H1 (cell line): ENCODE measurements around the gene ANKRD11. TPM values are rescaled to one million over a fixed set of nuclear protein-coding genes. Genes with fewer than 3 reads are reported as not detected.
A peak's percentile ranks its signal among the peaks of the same experiment; 100 is the strongest.

Experiments used
- CTCF ChIA-PET: fragments of 300-600 bp; sonication (Branson Sonifier 250); formaldehyde crosslinking; loops from one replicate; lab custom pipeline; 2021; ENCODE audit not compliant: partially characterized antibody; lab: Charles Lee
- POLR2A ChIA-PET: fragments of 300-600 bp; sonication (Branson Sonifier 250); formaldehyde crosslinking; loops from one replicate; lab custom pipeline; 2021; ENCODE audit warnings: inconsistent platforms; ENCODE audit not compliant: partially characterized antibody; lab: Charles Lee
- DNase-seq, 2 experiments: peaks; one replicate each; pipeline versions ENCODE4 v3.0.0 to v3.0.0-alpha.2; 2010 to 2022; ENCODE audit warnings: low spot score in 2 of 2, low read depth in 1 of 2, mixed read lengths in 1 of 2
- FAIRE-seq: peaks from 2 replicates; lab custom pipeline; 2011; peaks lifted over from hg19 to GRCh38; lab: Jason Lieb, UNC
- H2AFZ ChIP-seq: 2 replicates; pipeline ENCODE4 v1.8.1; 2012; ENCODE audit warnings: low read length, inconsistent platforms
- H2AK5ac ChIP-seq: 2 replicates; pipeline ENCODE4 v1.6.1; 2013; ENCODE audit warnings: low read depth, low read length
- H2BK120ac ChIP-seq: replicated peaks from 2 replicates; pipeline ENCODE3; 2013; ENCODE audit warnings: low read depth, low read length, inconsistent platforms
- H2BK12ac ChIP-seq: 2 replicates; pipeline ENCODE4 v1.6.1; 2013; ENCODE audit warnings: low read depth, low read length
- H2BK15ac ChIP-seq: 2 replicates; pipeline ENCODE4 v1.6.1; 2013; ENCODE audit warnings: low read length
- H2BK20ac ChIP-seq: 2 replicates; pipeline ENCODE4 v1.6.1; 2013; ENCODE audit warnings: low read length
- H2BK5ac ChIP-seq: 2 replicates; pipeline ENCODE4 v1.6.1; 2013; ENCODE audit warnings: low read depth, low read length
- H3K14ac ChIP-seq: 2 replicates; pipeline ENCODE4 v1.6.1; 2013; ENCODE audit warnings: inconsistent platforms; ENCODE audit not compliant: insufficient read length
- H3K18ac ChIP-seq: 2 replicates; pipeline ENCODE4 v1.6.1; 2013; ENCODE audit warnings: low read length; ENCODE audit errors: extremely low read depth
- H3K23ac ChIP-seq: 2 replicates; pipeline ENCODE4 v1.6.1; 2013; ENCODE audit warnings: inconsistent platforms; ENCODE audit not compliant: insufficient read length
- H3K23me2 ChIP-seq: 2 replicates; pipeline ENCODE4 v1.6.1; 2013; ENCODE audit warnings: low read depth, low read length
- H3K27ac ChIP-seq: 2 replicates; pipeline ENCODE4 v1.6.1; 2011; ENCODE audit warnings: low read depth, low read length, inconsistent platforms
- H3K27me3 ChIP-seq, 4 experiments: replicated peaks in 1 of 4; 1 replicate in 1 of 4; 2 replicates in 3 of 4; pipeline versions ENCODE4 v1.6.1 to v1.8.1; 2011 to 2013; ENCODE audit warnings: low read length in 3 of 4, mild to moderate bottlenecking in 3 of 4, inconsistent platforms in 2 of 4, mixed read lengths in 2 of 4, moderate library complexity in 1 of 4; ENCODE audit not compliant: control insufficient read depth in 3 of 4, insufficient read depth in 3 of 4; ENCODE audit errors: extremely low read depth in 1 of 4
- H3K36me3 ChIP-seq, 4 experiments: 2 replicates each; pipeline versions ENCODE4 v1.6.1 to v1.8.1; 2011 to 2013; ENCODE audit warnings: mild to moderate bottlenecking in 4 of 4, low read length in 3 of 4, moderate library complexity in 2 of 4, control low read depth in 1 of 4, inconsistent platforms in 1 of 4; ENCODE audit not compliant: insufficient read depth in 4 of 4, control insufficient read depth in 2 of 4
- H3K4ac ChIP-seq: replicated peaks from 2 replicates; pipeline ENCODE3; 2013; ENCODE audit warnings: low read length, low read depth, mixed read lengths, inconsistent platforms; ENCODE audit not compliant: insufficient read length
- H3K4me1 ChIP-seq, 4 experiments: replicated peaks in 1 of 4; 1 replicate in 1 of 4; 2 replicates in 3 of 4; pipeline versions ENCODE4 v1.6.1 to v1.8.1; 2011 to 2013; ENCODE audit warnings: low read length in 3 of 4, inconsistent platforms in 2 of 4, mixed read lengths in 1 of 4; ENCODE audit not compliant: insufficient read depth in 4 of 4, control insufficient read depth in 3 of 4
- H3K4me2 ChIP-seq, 2 experiments: 2 replicates each; pipeline versions ENCODE4 v1.6.1 to v1.8.1; 2011 to 2013; ENCODE audit warnings: low read depth in 2 of 2, low read length in 2 of 2, control low read depth in 1 of 2, inconsistent platforms in 1 of 2, mild to moderate bottlenecking in 1 of 2; ENCODE audit not compliant: insufficient read depth in 1 of 2
- H3K4me3 ChIP-seq, 4 experiments: fragments of 200-600, 300-600 bp in 1 of 4; sonication (generic), shearing (Covaris generic), sonication (Bioruptor Twin) in 1 of 4; 2 replicates each; pipeline versions ENCODE4 v1.5.1 to v1.8.1; 2011 to 2016; ENCODE audit warnings: low read length in 4 of 4, low read depth in 3 of 4, control low read depth in 2 of 4, inconsistent platforms in 2 of 4, mild to moderate bottlenecking in 2 of 4, mixed read lengths in 1 of 4, moderate library complexity in 1 of 4; ENCODE audit not compliant: insufficient read depth in 2 of 4; ENCODE audit errors: extremely low read depth in 1 of 4
- H3K56ac ChIP-seq: replicated peaks from 2 replicates; pipeline ENCODE3; 2013; ENCODE audit warnings: low read depth, mild to moderate bottlenecking, mixed read lengths, low read length, inconsistent platforms; ENCODE audit not compliant: insufficient read length
- H3K79me1 ChIP-seq: 2 replicates; pipeline ENCODE4 v1.6.1; 2013; ENCODE audit warnings: low read depth, low read length, control low read depth
- H3K79me2 ChIP-seq, 2 experiments: 2 replicates each; pipeline versions ENCODE4 v1.6.1 to v1.8.1; 2012 to 2013; ENCODE audit warnings: low read length in 2 of 2, mild to moderate bottlenecking in 2 of 2, inconsistent platforms in 1 of 2; ENCODE audit not compliant: insufficient read depth in 2 of 2, control insufficient read depth in 1 of 2
- H3K9ac ChIP-seq, 4 experiments: replicated peaks in 1 of 4; 1 replicate in 1 of 4; 2 replicates in 3 of 4; pipeline versions ENCODE4 v1.6.1 to v1.8.1; 2011 to 2013; ENCODE audit warnings: low read depth in 3 of 4, low read length in 3 of 4, control low read depth in 2 of 4, mild to moderate bottlenecking in 2 of 4, moderate library complexity in 2 of 4, inconsistent platforms in 1 of 4; ENCODE audit errors: extremely low read depth in 1 of 4
- H3K9me3 ChIP-seq, 2 experiments: 2 replicates each; pipeline versions ENCODE4 v1.6.1 to v1.8.1; 2012 to 2013; ENCODE audit warnings: mild to moderate bottlenecking in 2 of 2, moderate library complexity in 2 of 2, control low read depth in 1 of 2, inconsistent platforms in 1 of 2, low read depth in 1 of 2, low read length in 1 of 2, mixed read lengths in 1 of 2; ENCODE audit not compliant: insufficient read depth in 2 of 2
- H4K20me1 ChIP-seq, 2 experiments: replicated peaks in 1 of 2; 2 replicates each; pipeline versions ENCODE3 to v1.8.1; 2011 to 2013; ENCODE audit warnings: inconsistent platforms in 2 of 2, low read length in 2 of 2, mild to moderate bottlenecking in 1 of 2; ENCODE audit not compliant: insufficient read depth in 2 of 2, control insufficient read depth in 1 of 2
- H4K5ac ChIP-seq: 2 replicates; pipeline ENCODE4 v1.6.1; 2013; ENCODE audit warnings: low read length, low read depth, mixed read lengths, inconsistent platforms; ENCODE audit not compliant: insufficient read length
- H4K8ac ChIP-seq: 2 replicates; pipeline ENCODE4 v1.8.0; 2013; ENCODE audit warnings: mild to moderate bottlenecking, moderate library complexity, low read length, inconsistent platforms; ENCODE audit not compliant: insufficient read depth; ENCODE audit errors: extremely low read depth
- H4K91ac ChIP-seq: replicated peaks from 2 replicates; pipeline ENCODE3; 2013; ENCODE audit warnings: low read length, mixed read lengths, inconsistent platforms; ENCODE audit not compliant: insufficient read length
- BRCA1 ChIP-seq: IDR thresholded peaks from 2 replicates; pipeline ENCODE4 v1.6.1; 2012; ENCODE audit warnings: low read depth, low read length, improper control_type of control experiment
- CHD2 ChIP-seq: IDR thresholded peaks from 2 replicates; pipeline ENCODE4 v1.6.1; 2012; ENCODE audit warnings: low read length, improper control_type of control experiment
- CREB1 ChIP-seq: IDR thresholded peaks from 2 replicates; pipeline ENCODE4 v1.6.1; 2012; ENCODE audit warnings: inconsistent platforms
- EZH2 ChIP-seq: fragments of 200-600 bp; sonication (generic); IDR thresholded peaks from 2 replicates; pipeline ENCODE4 v1.7.1; 2012; ENCODE audit warnings: low read depth, mild to moderate bottlenecking, moderate library complexity, low read length, inconsistent platforms; ENCODE audit not compliant: severe bottlenecking
- HDAC6 ChIP-seq: IDR thresholded peaks from one replicate; pipeline ENCODE4 v1.7.1; 2012; ENCODE audit warnings: low read depth, mild to moderate bottlenecking, inconsistent platforms, low read length, moderate library complexity
- POLR2AphosphoS5 ChIP-seq: IDR thresholded peaks from 2 replicates; pipeline ENCODE4 v1.6.1; 2011; ENCODE audit warnings: low read depth, low read length
- WGBS, 2 experiments: shearing (Covaris generic) in 1 of 2; methylation state at CpG; one replicate each; pipeline versions ENCODE4 v1.1.6 to v1.1.7; 2013 to 2015; ENCODE audit warnings: low lambda C conversion rate in 2 of 2, mixed read lengths in 2 of 2, inconsistent platforms in 1 of 2, low coverage in 1 of 2, missing lambda C conversion rate in 1 of 2; ENCODE audit not compliant: insufficient replicate concordance in 2 of 2, insufficient coverage in 1 of 2, insufficient read length in 1 of 2; ENCODE audit errors: extremely low coverage in 1 of 2, missing lambda C conversion rate in 1 of 2; 5-methylcytosine and 5-hydroxymethylcytosine counted together
- polyA plus RNA-seq, 7 experiments: library from polyadenylated mRNA; depleted of rRNA in 3 of 7; stranded (reverse) in 5 of 7; unstranded in 2 of 7; fragments of >200 nt in 5 of 7; fragments of 200-250 nt in 2 of 7; gene quantifications; 1 replicate in 5 of 7; 2 replicates in 1 of 7; 4 replicates in 1 of 7; pipeline versions ENCODE4 v1.2.1 to v1.2.3, GENCODE V29; 2011 to 2013; ENCODE audit warnings: missing spikeins in 2 of 7, mixed read lengths in 2 of 7
- total RNA-seq: library from RNA; stranded (reverse); fragmentation: NEBNext Ultra II Directional; extraction: Animal tissue kit (Norgen Biotek cat#: 25700); gene quantifications from 2 replicates; pipeline ENCODE4 v1.2.1, GENCODE V29; 2021

Gene ANKRD11
- total and polyA plus RNA-seq, 2 of the 8 experiments (the other 6 are each of a cell fraction or from before 2014, with no cell fraction given): 46.5 to 142 TPM

DNA sequence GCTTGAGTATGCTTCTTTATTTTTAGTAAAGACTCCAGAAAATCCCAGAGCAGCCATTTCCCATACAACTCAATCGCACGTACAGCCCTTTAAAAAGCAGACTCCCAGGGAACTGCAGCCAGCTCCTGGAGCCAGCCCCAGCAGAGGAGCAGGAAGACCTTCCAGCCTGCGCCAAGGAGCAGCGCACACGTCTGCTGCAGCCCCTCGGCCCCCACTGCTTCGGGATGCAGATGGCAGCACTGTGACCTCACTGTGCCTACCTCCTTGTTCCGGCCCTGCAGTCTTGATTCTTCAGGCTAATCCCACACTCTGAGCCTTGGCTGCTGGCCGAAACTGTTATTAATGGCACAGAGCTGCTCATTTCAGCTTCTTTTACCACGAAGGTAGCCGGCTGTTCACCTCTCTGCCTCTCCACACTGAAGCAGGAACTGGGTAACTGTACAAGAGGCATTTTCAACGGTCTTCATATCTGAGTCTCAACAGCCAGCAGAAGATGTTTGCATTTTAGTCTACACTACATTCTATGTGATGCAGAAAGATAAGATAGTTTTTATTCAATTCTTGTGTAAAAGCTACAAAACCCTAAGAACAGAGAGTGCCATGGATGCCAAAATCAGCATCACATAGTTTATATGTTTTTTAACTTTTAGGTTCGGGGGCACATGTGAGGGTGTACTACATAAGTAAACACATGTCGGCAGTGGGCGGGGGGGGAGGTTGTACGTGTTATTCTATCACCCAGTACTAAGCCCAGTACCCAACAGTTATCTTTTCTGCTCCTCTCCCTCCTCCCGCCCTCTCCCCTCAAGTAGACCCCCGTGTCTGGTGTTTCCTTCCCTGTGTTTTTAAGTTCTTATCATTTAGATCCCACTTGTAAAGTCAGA lies 130.9 kb downstream of the ANKRD11 start:
- H3K27me3 ChIP-seq: no peaks in the 10 kb centered on the region
- H3K9ac ChIP-seq: no peak overlapping the region
- CTCF ChIA-PET: interaction anchor here (0.8 to 2.1 kb wide), 4 partner anchors 11 to 66 kb away, joined by 3 to 6 read pairs (median 4); no protein-coding TSS in a partner anchor
- H2BK5ac ChIP-seq: no peak overlapping the region
- H2AFZ ChIP-seq: no peak overlapping the region
- no peak overlapping the region for H2BK120ac ChIP-seq
- H4K8ac ChIP-seq: no peak overlapping the region
- H3K23ac ChIP-seq: no peak overlapping the region
- no peak overlapping the region for H3K4ac ChIP-seq
- H3K9me3 ChIP-seq: no peaks in the 10 kb centered on the region
- no peak overlapping the region for H2AK5ac ChIP-seq
- no peak overlapping the region for H3K14ac ChIP-seq
- WGBS, 2 experiments: 92% methylated on average over 18 of the region's 18 CpGs; no CpG with 5 or more reads in 1 of the 2 experiments
- H3K79me1 ChIP-seq: peaks cover 25% of the 10 kb centered on the region
- H3K36me3 ChIP-seq: no peaks in the 10 kb centered on the region
- FAIRE-seq: no peak
- H3K27ac ChIP-seq: 0 out of 2 replicates have a peak overlapping the region, but pooled peaks have one; percentile 11
- no peak overlapping the region for H4K91ac ChIP-seq
- no peak overlapping the region for H3K18ac ChIP-seq
- DNase-seq: no peak
- POLR2A ChIA-PET: interaction anchor here (1.0 kb wide), 1 partner anchor 51 kb away, joined by 3 read pairs; no protein-coding TSS in a partner anchor
- no peak overlapping the region for H3K4me3 ChIP-seq
- H3K4me2 ChIP-seq: no peak overlapping the region
- H2BK20ac ChIP-seq: no peak overlapping the region
- no peak overlapping the region for H2BK15ac ChIP-seq
- TF ChIP-seq POLR2AphosphoS5: no peak
- no peak for TF ChIP-seq EZH2
- TF ChIP-seq HDAC6: no peak
- no peak for TF ChIP-seq CREB1
- no peak for TF ChIP-seq CHD2
- no peak for TF ChIP-seq BRCA1
- no peak overlapping the region for H2BK12ac ChIP-seq
- peaks cover 25 to 96% of the 10 kb centered on the region in 2 experiments for H3K79me2 ChIP-seq
- peaks cover 17 to 40% (median 24%) of the 10 kb centered on the region in 4 experiments for H3K4me1 ChIP-seq
- H3K23me2 ChIP-seq: no peaks in the 10 kb centered on the region
- peaks cover 47% of the 10 kb centered on the region in 2 experiments for H4K20me1 ChIP-seq
- H3K56ac ChIP-seq: no peak overlapping the region
- H4K5ac ChIP-seq: no peak overlapping the region
